GM10266 (cell line): ENCODE measurements around the gene STXBP4.

Source experiments
- DNase-seq: peaks from one replicate; pipeline ENCODE4 v3.0.0; 2012; ENCODE audit errors: extremely low spot score
- CTCF ChIP-seq: IDR thresholded peaks from 2 replicates; pipeline ENCODE4 v1.5.1; 2012; ENCODE audit warnings: mild to moderate bottlenecking, low read depth; ENCODE audit not compliant: control insufficient read depth, insufficient read depth; ENCODE audit errors: missing control alignments

STXBP4 gene

GRCh38 chr17:55172612-55173011, 204.0 kb downstream of the STXBP4 start:
- DNase-seq, result no peak
- TF ChIP-seq CTCF, result no peak

- no peak for TF ChIP-seq CTCF
- DNase-seq, result no peak
Observed at GRCh38 chr17:55174133-55174532, 205.6 kb downstream of the STXBP4 start.

GRCh38 chr17:55175788-55176427, 207.3 kb downstream of the STXBP4 start:
- DNase-seq, result no peak
- TF ChIP-seq CTCF, result no peak

- no peak for DNase-seq
- TF ChIP-seq CTCF, result no peak
Observed at GRCh38 chr17:55177159-55177854, 208.7 kb downstream of the STXBP4 start.

- no peak for TF ChIP-seq CTCF
- no peak for DNase-seq
Observed at GRCh38 chr17:55177855-55178217, 209.3 kb downstream of the STXBP4 start.

- DNase-seq, result no peak
- no peak for TF ChIP-seq CTCF
Observed at GRCh38 chr17:55186937-55187770, 218.6 kb downstream of the STXBP4 start.
